Heart right ventricle (tissue), 16 donors: Measurements from ENCODE around the gene ILRUN. TPM values are rescaled to one million over a fixed set of nuclear protein-coding genes. Genes with fewer than 3 reads are reported as not detected.
"Not testable (repeated sequence)": the region's sequence is repeated elsewhere in the genome, so short reads cannot be mapped to it uniquely, and the experiment has no call there.

ENCODE experiments used
- ATAC-seq, 8 donors: fragments of 200-7000 bp; cut with Tn5 transposase; one replicate each; pipeline ENCODE4 v1.9.1; 2020; ENCODE audit warnings: mild to moderate bottlenecking in 8 of 8, moderate library complexity in 8 of 8, moderate number of reproducible peaks in 1 of 8
- DNase-seq, 2 donors: peaks; one replicate each; pipeline ENCODE4 v3.0.0-alpha.2; 2020
- H3K27ac ChIP-seq, 10 donors: fragments of 200-600 bp; sonication (generic) in 2 of 10; one replicate each; pipeline versions ENCODE4 v1.5.0 to v1.8.0; 2020 to 2022; ENCODE audit warnings: mild to moderate bottlenecking in 3 of 10
- H3K27me3 ChIP-seq, 7 donors: fragments of 200-600 bp; one replicate each; pipeline ENCODE4 v1.8.0; 2021 to 2022; ENCODE audit warnings: mild to moderate bottlenecking in 2 of 7
- H3K36me3 ChIP-seq, 9 donors: fragments of 200-600 bp; sonication (generic) in 1 of 9; one replicate each; pipeline versions ENCODE4 v1.5.0 to v1.8.0; 2020 to 2022; ENCODE audit warnings: mild to moderate bottlenecking in 2 of 9
- H3K4me1 ChIP-seq, 9 donors: fragments of 200-600 bp; sonication (generic) in 1 of 9; one replicate each; pipeline versions ENCODE4 v1.5.0 to v1.8.0; 2020 to 2022; ENCODE audit warnings: mild to moderate bottlenecking in 4 of 9
- H3K4me3 ChIP-seq, 10 donors: fragments of 200-600 bp; sonication (generic) in 2 of 10; one replicate each; pipeline versions ENCODE4 v1.5.0 to v1.8.0; 2020 to 2022; ENCODE audit warnings: mild to moderate bottlenecking in 7 of 10, moderate library complexity in 2 of 10
- H3K9me3 ChIP-seq, 11 donors: fragments of 200-600 bp in 10 of 11; sonication (generic) in 2 of 11; one replicate each; pipeline versions ENCODE4 v1.5.0 to v1.8.0; 2013 to 2022; ENCODE audit warnings: mild to moderate bottlenecking in 2 of 11, control low read depth in 1 of 11, moderate library complexity in 1 of 11
- CTCF ChIP-seq, 9 donors: fragments of 200-600 bp; sonication (generic) in 2 of 9; IDR thresholded peaks; one replicate each; pipeline versions ENCODE4 v1.5.0 to v1.8.0; 2021 to 2022; ENCODE audit warnings: antibody characterized with exemption in 9 of 9, mild to moderate bottlenecking in 5 of 9, moderate library complexity in 1 of 9
- WGBS, 2 donors: extraction: QIAGEN DNeasy Blood & Tissue Kit; methylation state at CpG; one replicate each; pipeline ENCODE4 v1.1.7; 2013; ENCODE audit warnings: inconsistent platforms in 1 of 2; 5-methylcytosine and 5-hydroxymethylcytosine counted together
- intact Hi-C, 10 donors: fragments of 100-400 bp; cut with DNase I; formaldehyde crosslinking; loops; one replicate each; pipeline versions ENCODE4 v1.11.1 to v1.14.2; 2022
- polyA plus RNA-seq, 2 donors: library from polyadenylated mRNA; stranded (reverse); fragments of 200-250 nt; gene quantifications; one replicate each; pipeline ENCODE4 v1.2.3, GENCODE V29; 2013
- total RNA-seq, 10 donors: library from RNA; stranded (reverse); fragmentation: NEBNext Ultra II Directional in 3 of 10; extraction: Animal tissue kit (Norgen Biotek cat#: 25700) in 3 of 10; gene quantifications; one replicate each; pipeline versions ENCODE4 v1.2.1 to v1.2.4, GENCODE V29; 2021 to 2023
- donor health status: Arrhythmogenic right ventricular cardiomyopathy.
- donor health status: ischemic (EF 13 %, LVEDD 7.1; RV severe dilation, severe dysfunction).
- donor health status: healthy with polysubstance abuse.
- donor health status: DM: no; HTN: yes; CAD: no.
- donor health status: DM: no; HTN: no; CAD: no.
- donor health status: ischemic (EF 25% LVEDD 6.9; RV normal size, moderate dysfunction).
- donor health status: ischemic (EF 25% LVEDD 5.7; RV mildly dilated, moderate dysfunction).
- donor health status: healthy.
- donor health status: DM: yes; HTN: yes; CAD: no.
- donor health status: Ischemic cardiomyopathy.
- donor health status: ischemic (EF 35%, LVEDD 5.7; RV mildly dilated, moderate dysfunction).
- donor health status: nonischemic (EF 11% LVEDD 7.7; RV severe dilation, severe dysfunction).
- donor health status: DM: yes; HTN: yes; CAD: no.
- donor health status: PGD.
- donor health status: ischemic (EF 29% LVEDD 5.4; RV normal size, mild dysfunction).
- donor health status: nonischemic (EF 23%, LVEDD 6.1; RV moderate dilation, normal function).

ILRUN gene
- total and polyA plus RNA-seq, 12 donors: 54.9 to 157 (median 113) TPM

- Histone ChIP-seq H3K4me1 (peaks cover 0 to 4% (median 0%) of the 10 kb centered on the region in 9 donors), H3K27me3 (no peaks in the 10 kb centered on the region), H3K36me3 (no peaks in the 10 kb centered on the region), H3K9me3 (peaks cover 0 to 5% (median 0%) of the 10 kb centered on the region in 11 donors), H3K4me3 (no peak overlapping the region), H3K27ac (no peak overlapping the region)
- TF ChIP-seq CTCF (IDR thresholded peaks at IDR 0.05): no peak
- ATAC-seq: no peak
- no peak for DNase-seq
- intact Hi-C loops: no loop called here
- 76 to 88% methylated on average over 1 of the region's 1 CpG for WGBS, 2 donors
Observed at GRCh38 chr6:34726055-34726454, 29.5 kb upstream of the ILRUN start.

DNA sequence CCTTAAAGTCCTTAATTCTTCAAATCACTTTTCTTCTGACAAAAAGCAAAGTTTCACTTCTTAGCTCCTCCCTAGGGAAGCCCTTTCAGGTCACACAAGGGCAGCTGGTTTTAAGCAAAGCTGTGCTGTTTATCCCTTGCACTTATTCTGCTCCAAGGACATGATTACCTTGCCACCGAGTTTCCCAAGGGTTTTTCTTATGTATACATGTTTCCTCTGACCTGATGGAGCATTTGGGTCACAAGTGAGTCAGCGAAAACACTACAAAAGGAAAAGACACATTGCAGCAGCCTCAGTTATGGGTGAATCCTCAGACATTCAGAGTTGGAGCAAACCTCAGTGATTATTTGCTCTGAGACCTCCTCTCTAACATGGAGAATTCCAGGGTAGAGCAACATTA lies 26.6 kb upstream of the ILRUN start:
- intact Hi-C loops: no loop called here
- WGBS, 2 donors: 56 to 58% methylated on average over 2 of the region's 2 CpGs
- Histone ChIP-seq H3K9me3 (peaks cover 0 to 5% (median 0%) of the 10 kb centered on the region in 11 donors), H3K27me3 (no peaks in the 10 kb centered on the region), H3K27ac (no peak overlapping the region), H3K4me1 (peaks cover 0 to 4% (median 0%) of the 10 kb centered on the region in 9 donors), H3K36me3 (no peaks in the 10 kb centered on the region), H3K4me3 (no peak overlapping the region)
- DNase-seq (no peak), ATAC-seq (no peak)
- no peak for TF ChIP-seq CTCF (IDR thresholded peaks at IDR 0.05)

DNA sequence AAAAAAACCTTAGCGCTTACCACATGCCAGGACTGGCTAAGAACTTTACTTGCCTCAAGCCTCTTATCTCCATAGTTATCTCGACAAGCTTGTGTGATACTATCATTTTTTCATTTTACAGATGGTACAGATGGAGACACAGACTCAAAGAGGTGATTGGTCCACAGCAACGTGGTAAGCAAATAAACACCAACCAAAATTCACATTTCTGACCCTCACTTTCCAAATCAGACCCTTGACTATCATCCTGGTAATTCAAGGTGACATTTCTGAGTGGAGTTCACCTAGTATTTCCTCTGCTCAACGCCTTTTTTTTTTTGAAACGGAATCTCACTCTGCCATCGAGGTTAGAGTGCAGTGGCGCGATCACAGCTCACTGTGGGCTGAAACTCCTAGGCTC lies 25.9 kb upstream of the ILRUN start:
- peaks cover 0 to 5% (median 0%) of the 10 kb centered on the region in 11 donors for H3K9me3 ChIP-seq
- H3K36me3 ChIP-seq: no peaks in the 10 kb centered on the region
- H3K27ac ChIP-seq: no peak overlapping the region
- no peak for TF ChIP-seq CTCF (IDR thresholded peaks at IDR 0.05)
- peaks cover 0 to 4% (median 0%) of the 10 kb centered on the region in 9 donors for H3K4me1 ChIP-seq
- no peak for DNase-seq
- WGBS, 2 donors: 85 to 89% methylated on average over 8 of the region's 8 CpGs
- H3K27me3 ChIP-seq: no peaks in the 10 kb centered on the region
- intact Hi-C loops: no loop called here
- no peak for ATAC-seq
- H3K4me3 ChIP-seq: no peak overlapping the region

DNA sequence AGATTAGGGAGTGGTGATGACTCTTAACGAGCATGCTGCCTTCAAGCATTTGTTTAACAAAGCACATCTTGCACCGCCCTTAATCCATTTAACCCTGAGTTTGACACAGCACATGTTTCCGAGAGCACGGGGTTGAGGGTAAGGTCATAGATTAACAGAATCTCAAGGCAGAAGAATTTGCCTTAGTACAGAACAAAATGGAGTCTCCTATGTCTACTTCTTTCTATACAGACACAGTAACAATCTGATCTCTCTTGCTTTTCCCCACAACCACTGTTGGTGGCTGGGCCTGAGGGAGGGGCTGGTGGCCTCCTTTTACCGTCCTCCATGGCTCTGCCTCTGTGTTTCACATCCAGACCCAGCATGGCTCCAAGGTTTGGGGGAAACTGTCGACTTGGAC lies 23.6 kb upstream of the ILRUN start:
- WGBS, 2 donors: 48 to 49% methylated on average over 6 of the region's 6 CpGs
- H3K4me3 ChIP-seq, H3K27ac ChIP-seq, H3K36me3 ChIP-seq, H3K9me3 ChIP-seq, H3K4me1 ChIP-seq, ATAC-seq, H3K27me3 ChIP-seq, intact Hi-C loops, DNase-seq: not testable (repeated sequence)

GRCh38 chr6:34719646-34720045 lies 23.1 kb upstream of the ILRUN start:
- not testable (repeated sequence) for H3K27me3 ChIP-seq, H3K4me3 ChIP-seq, H3K4me1 ChIP-seq, H3K9me3 ChIP-seq, H3K36me3 ChIP-seq, ATAC-seq, DNase-seq, H3K27ac ChIP-seq
- 18 to 43% methylated on average over 6 to 7 of the region's 9 CpGs for WGBS, 2 donors
- intact Hi-C loops: loop anchor here in 1 of 10 donors (5.0 kb wide), 1 partner anchor 33 kb away; no protein-coding TSS in a partner anchor
